Ureter (tissue), 1 donor: ENCODE measurements around the gene REM1. TPM values are rescaled to one million over a fixed set of nuclear protein-coding genes. Genes with fewer than 3 reads are reported as not detected.
"Not testable (repeated sequence)": the region's sequence is repeated elsewhere in the genome, so short reads cannot be mapped to it uniquely, and the experiment has no call there.

Source experiments
- DNase-seq: peaks from one replicate; pipeline ENCODE4 v3.0.0-alpha.2; 2020; ENCODE audit warnings: low spot score
- total RNA-seq: library from RNA; stranded (reverse); gene quantifications from one replicate; pipeline ENCODE4 v1.2.4, GENCODE V29; 2023
- donor health status: DM: yes; HTN: yes; CAD: no.

REM1 gene, protein sequence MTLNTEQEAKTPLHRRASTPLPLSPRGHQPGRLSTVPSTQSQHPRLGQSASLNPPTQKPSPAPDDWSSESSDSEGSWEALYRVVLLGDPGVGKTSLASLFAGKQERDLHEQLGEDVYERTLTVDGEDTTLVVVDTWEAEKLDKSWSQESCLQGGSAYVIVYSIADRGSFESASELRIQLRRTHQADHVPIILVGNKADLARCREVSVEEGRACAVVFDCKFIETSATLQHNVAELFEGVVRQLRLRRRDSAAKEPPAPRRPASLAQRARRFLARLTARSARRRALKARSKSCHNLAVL
- 8.6 TPM for total RNA-seq

DNA sequence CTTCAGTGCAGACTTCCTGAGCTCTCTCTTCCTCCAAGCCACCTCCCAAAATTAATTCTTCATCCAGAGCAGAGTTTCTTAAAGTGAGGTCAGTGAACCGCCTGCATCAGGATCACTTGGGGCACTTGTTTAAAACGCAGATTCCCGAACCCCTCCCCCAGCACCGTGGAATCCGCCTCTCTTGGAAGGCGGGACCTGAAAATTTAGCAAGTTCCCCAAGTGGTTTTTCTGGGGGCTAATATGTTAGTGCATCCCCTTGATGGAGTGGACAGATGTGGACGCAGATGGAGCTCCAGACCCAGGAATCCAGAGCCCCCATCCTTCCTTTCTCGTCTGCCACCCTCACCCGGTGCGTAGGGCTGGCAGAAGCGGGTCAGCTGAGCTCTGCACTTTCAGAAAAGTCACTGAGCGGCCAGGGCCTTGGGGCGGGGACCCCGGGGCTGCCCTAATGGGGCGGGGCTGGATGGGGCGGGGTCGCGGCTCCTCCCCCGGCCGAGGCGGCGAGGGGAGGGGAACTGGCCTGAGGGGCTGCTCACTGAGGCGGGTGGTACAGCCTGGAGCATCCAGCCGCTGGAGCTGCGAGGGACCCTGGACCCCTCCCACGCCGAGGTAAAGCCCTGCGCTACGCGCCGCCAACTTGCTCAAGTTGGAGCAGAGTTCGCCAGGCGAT lies at the start of gene REM1, which contains the start of gene DEFB124:
TSS of gene REM1 (plus strand) at position 531 of the 670 bp plus-strand sequence. CDS start 1,158 bp downstream, outside the sequence.
TSS of gene DEFB124 (minus strand) at position 370 of the 670 bp plus-strand sequence. CDS start 2,114 bp downstream, outside the sequence.
- peak; percentile 59 for DNase-seq

DNA sequence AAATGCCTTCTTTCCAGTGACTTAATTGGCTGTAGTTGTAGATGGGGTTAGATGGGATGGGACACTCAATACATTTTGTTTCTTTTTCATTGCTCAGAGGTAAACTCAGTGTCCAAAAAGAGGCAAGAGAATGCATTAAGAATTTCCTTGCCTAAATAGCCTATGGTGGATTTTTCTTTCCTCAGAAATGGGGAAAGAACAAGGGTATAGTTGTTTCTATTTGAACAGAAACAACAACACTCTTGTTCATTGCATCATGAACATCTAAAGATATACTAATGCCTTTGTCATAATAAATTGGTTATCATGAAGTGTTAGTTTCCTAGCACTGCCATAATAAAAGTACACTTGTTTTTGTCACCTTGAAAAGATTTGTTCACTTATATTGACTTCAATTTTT lies 49.3 kb upstream of the REM1 start:
- no peak for DNase-seq

DNA sequence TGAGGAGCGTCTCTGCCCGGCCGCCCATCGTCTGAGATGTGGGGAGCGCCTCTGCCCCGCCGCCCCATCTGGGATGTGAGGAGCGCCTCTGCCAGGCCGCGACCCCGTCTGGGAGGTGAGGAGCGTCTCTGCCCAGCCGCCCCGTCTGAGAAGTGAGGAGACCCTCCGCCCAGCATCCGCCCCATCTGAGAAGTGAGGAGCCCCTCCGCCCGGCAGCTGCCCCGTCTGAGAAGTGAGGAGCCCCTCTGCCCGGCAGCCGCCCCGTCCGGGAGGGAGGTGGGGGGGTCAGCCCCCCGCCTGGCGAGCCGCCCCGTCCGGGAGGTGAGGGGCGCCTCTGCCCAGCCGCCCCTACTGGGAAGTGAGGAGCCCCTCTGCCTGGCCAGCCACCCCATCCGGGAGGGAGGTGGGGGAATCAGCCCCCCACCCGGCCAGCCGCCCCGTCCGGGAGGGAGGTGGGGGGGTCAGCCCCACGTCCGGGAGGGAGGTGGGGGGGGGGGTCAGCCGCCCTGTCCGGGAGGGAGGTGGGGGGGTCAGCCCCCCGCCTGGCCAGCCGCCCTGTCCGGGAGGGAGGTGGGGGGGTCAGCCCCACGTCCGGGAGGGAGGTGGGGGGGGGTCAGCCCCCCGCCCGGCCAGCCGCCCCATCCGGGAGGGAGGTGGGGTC lies 48.1 kb upstream of the REM1 start:
- not testable (repeated sequence) for DNase-seq

DNA sequence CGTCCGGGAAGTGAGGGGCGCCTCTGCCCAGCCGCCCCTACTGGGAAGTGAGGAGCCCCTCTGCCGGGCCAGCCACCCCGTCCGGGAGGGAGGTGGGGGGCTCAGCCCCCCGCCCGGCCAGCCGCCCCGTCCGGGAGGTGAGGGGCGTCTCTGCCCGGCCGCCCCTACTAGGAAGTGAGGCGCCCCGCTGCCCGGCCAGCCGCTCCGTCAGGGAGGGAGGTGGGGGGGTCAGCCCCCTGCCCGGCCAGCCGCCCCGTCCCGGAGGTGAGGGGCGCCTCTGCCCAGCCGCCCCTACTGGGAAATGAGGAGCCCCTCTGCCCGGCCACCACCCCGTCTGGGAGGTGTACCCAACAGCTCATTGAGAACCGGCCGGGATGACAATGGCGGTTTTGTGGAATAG lies 47.5 kb upstream of the REM1 start:
- DNase-seq = not testable (repeated sequence)

DNA sequence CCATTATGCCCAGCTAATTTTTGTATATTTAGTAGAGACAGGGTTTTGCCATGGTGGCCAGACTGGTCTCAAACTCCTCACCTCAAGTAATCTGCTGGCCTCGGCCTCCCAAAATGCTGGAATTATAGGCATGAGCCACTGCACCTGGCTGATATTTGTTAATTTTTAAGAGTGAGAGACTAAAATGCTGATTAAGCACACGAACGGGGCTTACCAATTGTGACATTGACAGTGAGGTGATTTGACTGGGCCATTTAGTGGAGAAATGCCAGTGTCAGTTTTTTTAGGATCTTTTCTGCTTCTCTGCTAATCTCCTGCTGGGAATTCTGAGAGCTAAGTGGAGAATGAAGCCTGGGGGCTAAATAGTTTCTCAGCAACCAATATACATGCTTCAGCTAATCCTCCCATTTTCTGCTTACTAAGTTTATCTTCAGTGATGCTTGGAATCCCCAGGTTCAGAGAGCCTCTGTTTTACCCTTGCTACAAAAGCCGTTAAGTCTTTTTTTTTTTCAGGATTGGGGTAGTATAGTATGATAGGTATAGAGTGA lies 44.4 kb upstream of the REM1 start:
- no peak for DNase-seq

DNA sequence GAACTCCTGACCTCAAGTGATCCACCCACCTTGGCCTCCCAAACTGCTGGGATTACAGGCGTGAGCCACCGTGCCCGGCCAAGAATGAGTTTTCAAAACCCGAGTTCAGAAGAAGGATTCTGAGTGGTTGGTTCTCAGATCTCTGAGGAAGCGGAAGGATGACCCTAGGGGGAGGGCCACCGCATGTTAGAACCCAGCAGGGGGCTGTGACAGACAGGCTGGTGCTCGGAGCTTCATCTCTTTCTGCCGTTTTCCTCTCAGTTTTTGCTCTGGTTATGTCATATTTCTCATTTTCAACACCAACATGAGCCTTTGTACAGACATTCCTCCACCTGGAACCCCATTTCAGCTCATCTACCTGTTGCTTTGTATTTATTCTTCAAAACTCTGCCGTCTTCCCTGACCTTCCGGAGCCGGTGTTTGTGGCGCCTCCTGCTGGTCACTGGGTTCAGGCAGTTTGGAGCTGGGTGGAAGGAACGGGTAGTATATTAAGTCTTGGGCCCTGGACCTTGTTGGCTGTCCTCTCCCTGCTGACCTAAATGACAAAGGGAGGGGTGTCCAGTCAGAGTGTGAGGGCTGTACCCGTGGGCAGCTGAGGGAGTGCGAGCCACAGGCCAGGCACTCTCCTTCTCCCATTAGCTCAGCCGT lies 35.0 kb upstream of the REM1 start, which contains the start of gene DEFB123:
TSS of gene DEFB123 (plus strand) at position 621 of the 648 bp plus-strand sequence. CDS start 67 bp downstream, outside the sequence.
- no peak for DNase-seq

DNA sequence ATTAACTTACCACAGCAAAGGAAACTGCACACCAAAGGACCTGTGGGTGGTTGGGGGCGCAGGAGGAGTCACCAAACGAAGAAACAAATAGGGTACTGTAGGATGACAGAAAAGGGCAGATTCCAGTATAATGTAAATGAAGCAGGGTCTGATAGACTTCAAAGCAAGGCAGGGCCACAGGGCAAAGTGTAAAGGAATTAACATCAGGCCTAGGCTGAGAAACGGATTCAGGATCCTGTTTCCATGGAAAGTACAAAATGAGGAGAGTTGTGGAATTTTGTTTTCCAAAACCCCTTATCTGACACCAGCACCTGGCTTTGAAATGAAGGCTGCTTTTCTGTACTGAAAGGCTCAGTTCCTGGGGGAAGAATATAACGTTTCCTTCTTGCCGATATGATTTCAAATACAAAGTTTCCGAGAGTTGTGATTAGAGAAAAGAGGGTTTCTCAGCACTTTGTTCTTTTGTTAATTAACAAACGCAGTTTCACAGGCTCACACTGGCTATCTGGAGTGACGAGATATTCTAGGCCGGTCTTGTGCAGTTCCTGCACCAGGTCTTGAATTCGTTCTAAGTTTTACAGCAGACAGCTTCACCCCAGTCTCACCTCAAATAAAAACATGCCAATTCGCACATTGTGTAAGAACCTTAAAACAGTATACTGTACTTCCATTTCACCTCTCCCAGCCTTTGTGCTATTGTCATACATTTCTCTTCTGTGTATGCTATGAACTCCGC lies 28.8 kb upstream of the REM1 start:
- no peak for DNase-seq

DNA sequence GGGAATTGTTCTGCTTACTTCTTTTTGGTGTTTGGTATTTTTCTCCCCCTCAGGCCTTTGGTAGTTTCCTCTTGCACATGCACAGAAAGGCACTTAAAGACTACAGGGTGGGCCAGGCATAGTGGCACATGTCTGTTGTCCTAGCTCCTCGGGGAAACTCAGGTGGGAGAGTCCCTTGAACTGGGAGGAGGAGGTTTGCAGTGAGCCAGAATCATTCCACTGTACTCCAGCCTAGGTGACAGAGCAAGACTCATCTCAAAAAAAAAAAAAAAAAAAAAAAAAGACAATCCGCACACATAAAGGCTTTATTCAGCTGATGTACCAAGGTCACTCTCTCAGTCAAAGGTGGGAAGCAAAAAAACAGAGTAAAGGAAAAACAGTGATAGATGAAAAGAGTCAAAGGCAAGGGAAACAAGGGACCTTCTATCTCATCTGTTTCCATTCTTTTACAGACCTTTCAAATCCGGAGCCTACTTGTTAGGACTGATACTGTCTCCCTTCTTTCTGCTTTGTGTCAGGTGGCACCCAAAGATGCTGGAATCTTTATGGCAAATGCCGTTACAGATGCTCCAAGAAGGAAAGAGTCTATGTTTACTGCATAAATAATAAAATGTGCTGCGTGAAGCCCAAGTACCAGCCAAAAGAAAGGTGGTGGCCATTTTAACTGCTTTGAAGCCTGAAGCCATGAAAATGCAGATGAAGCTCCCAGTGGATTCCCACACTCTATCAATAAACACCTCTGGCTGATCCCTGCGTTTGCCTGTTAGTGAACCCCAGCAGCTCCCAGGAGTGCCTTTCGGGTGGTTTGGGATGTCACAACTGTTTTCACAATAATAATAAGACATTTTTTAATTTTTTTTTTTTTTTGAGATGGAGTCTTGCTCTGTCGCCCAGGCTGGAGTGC lies 25.3 kb upstream of the REM1 start:
- no peak for DNase-seq

DNA sequence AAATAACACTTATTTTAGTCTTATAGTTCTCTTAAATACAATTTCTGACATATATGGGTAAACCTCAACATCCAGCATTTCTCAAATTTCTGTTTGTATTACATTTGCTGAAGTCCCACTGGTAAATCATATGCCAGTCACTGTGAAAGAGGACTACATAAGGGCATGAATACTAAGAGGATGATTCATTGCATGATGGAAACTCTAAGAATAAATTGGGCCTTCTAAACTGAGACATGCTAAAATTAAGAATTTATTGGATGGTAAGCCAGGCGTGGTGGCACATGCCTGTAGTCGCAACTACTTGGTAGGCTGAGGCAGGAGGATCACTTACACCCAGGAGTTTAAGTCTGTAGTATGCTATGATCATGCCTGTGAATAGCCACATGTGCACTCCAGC lies 22.5 kb upstream of the REM1 start:
- no peak for DNase-seq

DNA sequence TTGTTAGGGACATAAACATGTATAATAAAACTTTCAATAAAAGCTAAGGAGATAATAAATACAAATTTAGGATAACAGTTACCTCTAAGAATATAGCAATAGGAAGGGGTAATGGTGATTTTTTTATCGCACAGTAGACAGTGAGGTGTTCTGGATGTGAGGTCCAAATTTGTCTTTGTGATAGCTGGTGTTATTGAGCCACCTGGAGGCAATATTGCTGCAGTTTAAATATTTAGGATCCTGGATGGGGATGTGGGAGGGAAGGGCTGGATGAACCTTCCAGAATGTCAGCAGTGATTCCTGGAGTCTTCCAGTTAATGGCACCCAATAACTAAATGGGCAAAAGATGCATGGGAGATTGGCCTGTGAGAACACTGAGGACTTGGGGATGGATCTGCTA lies 20.7 kb upstream of the REM1 start:
- no peak for DNase-seq

DNA sequence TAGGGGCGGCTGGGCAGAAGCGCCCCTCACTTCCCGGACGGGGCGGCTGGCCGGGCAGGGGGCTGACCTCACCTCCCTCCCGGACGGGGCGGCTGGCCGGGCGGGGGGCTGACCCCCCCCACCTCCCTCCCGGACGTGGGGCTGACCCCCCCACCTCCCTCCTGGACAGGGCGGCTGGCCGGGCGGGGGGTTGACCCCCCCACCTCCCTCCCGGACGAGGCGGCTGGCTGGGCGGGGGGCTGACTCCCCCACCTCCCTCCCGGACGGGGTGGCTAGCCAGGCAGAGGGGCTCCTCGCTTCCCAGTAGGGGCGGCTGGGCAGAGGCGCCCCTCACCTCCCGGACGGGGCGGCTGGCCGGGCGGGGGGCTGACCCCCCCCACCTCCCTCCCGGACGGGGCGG lies 4.1 kb upstream of the REM1 start:
- not testable (repeated sequence) for DNase-seq

DNA sequence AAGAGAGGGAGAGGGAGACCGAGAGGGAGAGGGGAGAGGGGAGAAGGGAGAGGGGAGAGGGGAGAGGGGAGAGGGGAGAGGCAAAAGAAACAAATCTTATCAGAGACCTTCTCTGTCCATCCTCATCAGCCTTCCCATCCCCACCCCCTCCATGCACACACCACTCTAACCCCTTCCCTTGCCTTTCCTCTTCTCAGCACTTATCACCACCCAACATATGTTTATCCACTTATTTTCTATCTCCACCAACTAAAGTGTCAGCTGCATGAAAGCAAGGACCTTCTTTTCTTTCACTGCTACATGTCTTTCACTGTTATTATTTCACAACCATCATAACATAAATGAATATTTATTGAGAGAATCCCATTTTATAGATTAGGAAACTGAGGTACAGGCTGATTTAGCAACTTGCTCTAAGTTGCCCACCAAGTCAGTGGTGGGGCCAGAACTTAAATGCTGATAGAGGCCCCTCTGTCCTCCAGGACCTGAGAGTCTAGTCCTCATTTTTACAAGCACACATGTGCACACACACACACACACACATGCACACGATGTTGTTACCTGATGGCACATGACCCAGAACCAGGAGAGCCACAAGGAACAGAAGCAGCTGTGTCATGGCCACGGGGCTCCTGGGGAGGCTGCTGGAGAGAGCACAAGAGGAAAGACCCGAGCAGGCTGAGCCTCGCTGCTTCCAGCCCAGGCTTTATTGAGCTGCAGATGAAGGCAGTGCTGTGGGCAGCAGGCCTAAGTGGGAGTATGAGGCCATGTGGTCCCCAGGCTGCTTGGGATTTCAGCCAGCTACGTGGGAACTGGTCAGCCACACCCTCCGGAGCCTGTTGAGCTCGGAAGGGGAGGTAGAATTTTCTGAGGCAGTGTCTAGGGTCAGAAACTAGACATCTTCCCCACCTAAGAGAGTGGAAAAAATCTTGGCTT lies 2.4 kb upstream of the REM1 start:
- no peak for DNase-seq

DNA sequence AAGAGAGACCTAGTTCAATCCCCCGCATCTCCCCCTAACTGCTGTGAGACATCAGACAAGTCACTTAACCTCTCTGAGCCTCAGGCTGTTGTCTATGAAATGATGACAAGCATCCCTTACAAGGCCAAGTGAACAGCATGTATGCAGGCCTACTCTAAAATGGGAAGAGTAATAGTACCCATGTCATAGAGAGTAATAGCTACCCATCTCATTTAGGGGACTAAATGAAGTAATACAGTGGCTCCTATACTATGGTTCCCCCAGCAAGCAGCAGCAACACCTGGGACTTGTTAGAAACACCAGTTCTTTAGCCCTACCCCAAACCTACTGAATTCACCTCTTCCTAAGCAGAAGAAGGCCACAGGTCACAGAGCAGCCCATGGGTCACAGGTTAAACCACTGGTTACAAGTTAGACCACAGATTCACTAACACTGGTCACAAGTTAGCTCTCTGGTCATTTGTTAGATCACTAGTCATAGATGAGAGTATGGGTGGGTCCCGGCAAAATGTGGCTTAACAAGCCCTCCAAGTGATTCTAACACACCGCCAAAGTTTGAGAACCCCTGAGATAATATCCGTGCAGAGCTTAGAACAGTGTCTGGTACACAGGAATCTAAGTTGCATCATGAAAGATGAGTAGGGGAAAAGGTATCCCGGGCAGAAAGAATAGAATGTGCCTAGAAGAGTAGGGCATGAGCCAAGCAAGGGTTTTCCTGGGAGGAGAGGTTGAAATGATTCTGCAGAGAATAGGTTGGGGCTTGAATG lies 1.6 kb upstream of the REM1 start:
- DNase-seq = no peak

DNA sequence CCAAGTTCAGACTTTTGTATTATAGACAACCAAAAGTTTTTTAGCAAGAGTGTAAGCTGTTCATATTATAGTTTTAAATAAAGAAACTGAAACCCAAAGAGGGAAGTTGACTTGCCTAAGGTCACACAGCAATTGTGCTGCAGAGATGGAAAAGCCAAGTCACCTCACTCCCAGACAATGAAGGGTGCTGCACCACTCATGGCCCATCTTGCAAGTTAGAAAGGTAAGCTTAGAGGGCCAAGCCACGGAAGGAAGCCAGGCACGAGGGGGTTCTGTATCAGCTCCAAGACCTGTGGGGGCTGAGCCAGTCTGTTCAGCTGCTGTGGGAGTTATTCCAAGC lies 1.0 kb upstream of the REM1 start:
- no peak for DNase-seq

DNA sequence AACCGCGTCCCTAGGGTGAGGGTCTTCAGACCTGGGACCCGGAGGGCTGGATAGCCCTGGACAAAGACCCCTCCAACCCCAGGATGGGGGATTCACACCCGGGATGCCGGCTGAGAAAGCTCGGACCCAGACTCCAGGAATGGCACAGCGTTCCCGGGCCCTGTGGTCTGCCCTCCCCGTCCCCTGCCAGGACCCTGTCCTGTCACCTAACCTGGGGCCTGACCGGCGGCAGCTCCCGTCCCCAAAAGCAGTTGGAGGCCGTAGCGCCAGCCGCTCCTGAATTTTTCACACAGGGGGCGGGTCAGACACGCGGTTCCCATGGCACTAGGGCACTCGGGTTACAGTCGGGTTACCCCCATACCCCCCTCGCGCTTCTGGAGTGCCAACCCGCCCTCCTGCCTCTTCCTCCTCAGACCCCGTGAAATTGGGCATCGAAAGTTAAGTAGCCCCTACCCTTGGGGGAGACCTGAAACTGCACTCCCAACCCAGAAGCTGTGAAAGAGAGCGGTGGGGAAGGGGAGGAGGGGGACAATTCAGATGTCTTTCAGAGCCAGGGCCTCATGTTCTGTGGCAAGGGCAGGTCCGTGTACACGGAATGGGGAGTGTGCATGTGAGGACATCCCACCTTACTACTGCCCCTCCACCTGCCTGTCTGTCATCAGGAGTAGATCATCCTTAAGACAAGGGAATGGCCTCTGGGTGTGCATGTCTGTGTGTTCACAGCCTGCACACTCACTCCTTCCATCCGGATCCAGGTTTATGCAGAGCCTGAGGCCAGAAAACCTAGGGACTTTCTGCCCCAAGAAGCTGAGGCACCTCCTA lies 595 bp downstream of the REM1 start:
- no peak for DNase-seq

DNA sequence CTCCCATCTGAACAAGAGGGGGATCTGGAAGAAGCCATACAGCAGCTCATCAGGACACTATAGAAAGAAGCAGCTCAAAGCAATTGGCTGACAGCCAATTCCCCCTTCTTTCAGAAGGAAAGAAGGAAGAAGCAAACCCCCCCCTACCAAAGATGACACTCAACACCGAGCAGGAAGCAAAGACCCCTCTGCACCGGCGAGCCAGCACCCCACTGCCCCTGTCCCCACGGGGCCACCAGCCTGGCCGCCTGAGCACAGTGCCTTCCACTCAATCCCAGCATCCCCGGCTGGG lies 1.2 kb downstream of the REM1 start:
- no peak for DNase-seq

DNA sequence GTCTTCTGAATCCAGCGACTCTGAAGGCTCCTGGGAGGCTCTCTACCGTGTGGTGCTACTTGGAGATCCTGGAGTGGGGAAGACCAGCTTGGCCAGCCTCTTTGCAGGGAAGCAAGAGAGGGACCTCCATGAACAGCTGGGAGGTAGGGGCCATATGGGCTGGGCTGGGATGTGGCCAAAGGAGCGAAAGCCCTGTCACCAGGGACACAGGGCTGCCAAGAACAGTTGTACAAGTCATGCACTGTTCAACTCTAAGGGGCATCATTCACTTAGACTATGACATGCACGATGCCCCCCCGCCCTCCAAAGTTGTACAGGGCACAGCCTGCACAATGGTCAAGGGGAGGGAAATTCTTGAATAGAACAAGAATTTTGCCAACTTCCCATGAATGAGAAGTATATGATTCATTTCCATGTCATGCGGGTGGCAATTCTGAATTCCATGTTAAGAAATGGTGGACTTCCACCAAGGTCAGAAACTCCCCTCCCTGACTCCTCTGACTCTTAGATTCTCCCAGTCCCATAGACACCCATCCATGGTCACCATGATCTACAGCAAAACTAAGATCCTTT lies 1.6 kb downstream of the REM1 start:
- no peak for DNase-seq
